LNCaP clone FGC (cell line): Measurements from ENCODE around the gene ANKRD52.

Experiments used
- DNase-seq: peaks from one replicate; pipeline ENCODE4 v3.0.0-alpha.2; 2011; ENCODE audit warnings: low read depth
- H3K4me3 ChIP-seq: 2 replicates; pipeline ENCODE4 v1.5.1; 2011; ENCODE audit warnings: mild to moderate bottlenecking, low read depth, low read length, control low read depth
- TF ChIP-seq, protein P1 (sequence below): IDR thresholded peaks from 2 replicates; pipeline ENCODE4 v1.5.1; 2012; ENCODE audit warnings: mild to moderate bottlenecking; ENCODE audit not compliant: control insufficient read depth, insufficient read depth; ENCODE audit errors: extremely low read depth

ANKRD52 gene

GRCh38 chr12:56241424-56242303, 16.5 kb downstream of the ANKRD52 start:
- no peak for DNase-seq
- TF ChIP-seq, protein P1, sequence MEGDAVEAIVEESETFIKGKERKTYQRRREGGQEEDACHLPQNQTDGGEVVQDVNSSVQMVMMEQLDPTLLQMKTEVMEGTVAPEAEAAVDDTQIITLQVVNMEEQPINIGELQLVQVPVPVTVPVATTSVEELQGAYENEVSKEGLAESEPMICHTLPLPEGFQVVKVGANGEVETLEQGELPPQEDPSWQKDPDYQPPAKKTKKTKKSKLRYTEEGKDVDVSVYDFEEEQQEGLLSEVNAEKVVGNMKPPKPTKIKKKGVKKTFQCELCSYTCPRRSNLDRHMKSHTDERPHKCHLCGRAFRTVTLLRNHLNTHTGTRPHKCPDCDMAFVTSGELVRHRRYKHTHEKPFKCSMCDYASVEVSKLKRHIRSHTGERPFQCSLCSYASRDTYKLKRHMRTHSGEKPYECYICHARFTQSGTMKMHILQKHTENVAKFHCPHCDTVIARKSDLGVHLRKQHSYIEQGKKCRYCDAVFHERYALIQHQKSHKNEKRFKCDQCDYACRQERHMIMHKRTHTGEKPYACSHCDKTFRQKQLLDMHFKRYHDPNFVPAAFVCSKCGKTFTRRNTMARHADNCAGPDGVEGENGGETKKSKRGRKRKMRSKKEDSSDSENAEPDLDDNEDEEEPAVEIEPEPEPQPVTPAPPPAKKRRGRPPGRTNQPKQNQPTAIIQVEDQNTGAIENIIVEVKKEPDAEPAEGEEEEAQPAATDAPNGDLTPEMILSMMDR = no peak
- no peak overlapping the region for H3K4me3 ChIP-seq

GRCh38 chr12:56237552-56237951, 20.6 kb downstream of the ANKRD52 start:
- TF ChIP-seq, protein P1 = no peak
- H3K4me3 ChIP-seq = no peak overlapping the region
- no peak for DNase-seq

- no peak for DNase-seq
- TF ChIP-seq, protein P1 = no peak
- H3K4me3 ChIP-seq = no peak overlapping the region
Observed at GRCh38 chr12:56236985-56237384, 21.2 kb downstream of the ANKRD52 start.

DNA sequence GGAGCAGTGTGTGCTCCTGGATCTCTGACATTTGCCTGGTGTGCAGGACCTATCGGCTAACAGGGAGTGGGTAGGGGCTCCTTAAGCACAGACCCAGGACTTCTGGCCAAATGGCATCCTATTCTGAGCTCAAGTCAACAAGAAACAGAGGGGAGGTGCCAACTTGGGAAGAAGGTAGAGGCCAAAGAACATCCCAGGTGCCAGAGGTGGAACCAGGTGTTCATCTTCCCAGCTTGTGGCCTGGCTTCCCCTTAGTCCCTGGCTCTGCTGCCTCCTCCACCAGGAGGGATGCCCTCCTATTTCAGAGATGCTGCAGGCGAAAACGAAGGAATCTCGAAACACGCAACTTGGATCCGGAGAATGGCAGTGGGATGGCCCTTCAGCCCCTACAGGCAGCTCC, 22.1 kb downstream of the ANKRD52 start:
- H3K4me3 ChIP-seq = no peak overlapping the region
- DNase-seq = no peak
- TF ChIP-seq, protein P1 = no peak

DNA sequence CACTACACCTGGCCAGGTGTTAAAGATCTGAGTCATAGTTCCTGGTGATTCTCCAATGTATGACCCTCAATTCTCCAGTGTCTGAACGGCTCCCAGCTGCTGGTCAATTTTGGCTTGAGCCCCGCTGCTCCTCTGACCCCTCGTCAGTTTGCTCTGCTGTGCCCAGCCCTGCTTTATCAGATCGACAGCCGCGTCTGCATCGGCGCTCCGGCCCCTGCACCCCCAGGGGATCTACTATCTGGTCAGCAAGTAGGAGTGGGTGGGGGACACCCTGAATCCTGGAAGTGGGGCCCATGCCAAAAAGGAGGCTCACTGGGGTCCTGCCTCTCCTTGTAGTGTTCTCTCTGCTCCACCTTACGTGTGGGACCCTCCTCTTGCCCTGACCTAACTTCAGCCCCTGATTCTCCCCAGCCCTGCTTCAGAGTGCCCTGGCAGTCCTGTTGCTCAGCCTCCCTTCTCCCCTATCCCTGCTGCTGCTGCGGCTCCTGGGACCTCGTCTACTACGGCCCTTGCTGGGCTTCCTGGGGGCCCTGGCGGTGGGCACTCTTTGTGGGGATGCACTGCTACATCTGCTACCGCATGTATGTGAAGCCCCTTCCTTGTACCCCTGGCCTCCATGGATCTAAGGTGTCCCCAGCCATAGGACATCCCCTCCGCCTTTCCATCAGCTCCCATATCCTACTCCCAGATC, 23.3 kb downstream of the ANKRD52 start:
- no peak overlapping the region for H3K4me3 ChIP-seq
- no peak for DNase-seq
- TF ChIP-seq, protein P1 = no peak

GRCh38 chr12:56231184-56231582, 27.0 kb downstream of the ANKRD52 start:
- TF ChIP-seq, protein P1 = no peak
- H3K4me3 ChIP-seq = no peak overlapping the region
- DNase-seq = no peak
